IMR-90 (cell line): ENCODE data around the gene RAI1. TPM values are rescaled to one million over a fixed set of nuclear protein-coding genes. Genes with fewer than 3 reads are reported as not detected.

ENCODE experiments used
- ATAC-seq: fragments of 200-7000 bp; cut with Tn5 transposase; 2 replicates; pipeline ENCODE4 v1.9.1; 2020; ENCODE audit warnings: low read depth, mild to moderate bottlenecking, moderate library complexity
- BruUV-seq: library from RNA; stranded (reverse); fragments of 400-500 nt; replicated peaks from 2 replicates; lab custom pipeline; 2021; lab: Mats Ljungman, UMichigan
- CTCF ChIA-PET: fragments of 300-600 bp; formaldehyde crosslinking; extraction: SDS; loops from one replicate; lab custom pipeline; 2021; ENCODE audit warnings: antibody characterized with exemption; lab: Yijun Ruan, JAX
- POLR2A ChIA-PET: fragments of 300-600 bp; sonication (Branson Sonifier 250); formaldehyde crosslinking; loops from one replicate; lab custom pipeline; 2022; ENCODE audit warnings: antibody characterized with exemption; ENCODE audit not compliant: unreplicated experiment; lab: Charles Lee
- DNase-seq: peaks from one replicate; pipeline ENCODE4 v3.0.0; 2013
- H2AFZ ChIP-seq: replicated peaks from 2 replicates; pipeline ENCODE3; 2013; ENCODE audit warnings: low read length, mild to moderate bottlenecking; ENCODE audit not compliant: poor library complexity
- H2AK5ac ChIP-seq: 2 replicates; pipeline ENCODE4 v1.6.1; 2013; ENCODE audit warnings: low read depth, low read length, inconsistent platforms
- H2AK9ac ChIP-seq: replicated peaks from 2 replicates; pipeline ENCODE3; 2013; ENCODE audit warnings: mild to moderate bottlenecking, low read depth, low read length, moderate library complexity; ENCODE audit not compliant: poor library complexity
- H2BK120ac ChIP-seq: 2 replicates; pipeline ENCODE4 v1.6.1; 2013; ENCODE audit warnings: low read depth, low read length, inconsistent platforms
- H2BK15ac ChIP-seq: 3 replicates; pipeline ENCODE4 v1.6.1; 2013; ENCODE audit warnings: low read depth, low read length, inconsistent platforms
- H2BK20ac ChIP-seq: 2 replicates; pipeline ENCODE4 v1.6.1; 2013; ENCODE audit warnings: low read depth, mild to moderate bottlenecking, inconsistent platforms, low read length, moderate library complexity
- H2BK5ac ChIP-seq: 2 replicates; pipeline ENCODE4 v1.6.1; 2013; ENCODE audit warnings: mild to moderate bottlenecking, low read depth, low read length, inconsistent platforms; ENCODE audit not compliant: poor library complexity, severe bottlenecking
- H3K14ac ChIP-seq: replicated peaks from 2 replicates; pipeline ENCODE4 v1.6.1; 2013; ENCODE audit warnings: low read depth, low read length, inconsistent platforms
- H3K18ac ChIP-seq: 2 replicates; pipeline ENCODE4 v1.6.1; 2013; ENCODE audit warnings: low read depth, low read length, control low read depth
- H3K23ac ChIP-seq: 2 replicates; pipeline ENCODE4 v1.6.1; 2013; ENCODE audit warnings: low read depth, low read length, inconsistent platforms
- H3K27ac ChIP-seq: 2 replicates; pipeline ENCODE4 v1.5.1; 2013; ENCODE audit warnings: mild to moderate bottlenecking, control low read depth, low read length; ENCODE audit not compliant: insufficient read depth
- H3K27me3 ChIP-seq: 2 replicates; pipeline ENCODE4 v1.6.1; 2013; ENCODE audit warnings: low read length; ENCODE audit not compliant: control insufficient read depth, insufficient read depth
- H3K36me3 ChIP-seq: 2 replicates; pipeline ENCODE4 v1.6.1; 2013; ENCODE audit warnings: low read length, mixed read lengths; ENCODE audit not compliant: control insufficient read depth, insufficient read depth
- H3K4ac ChIP-seq: 2 replicates; pipeline ENCODE4 v1.6.1; 2013; ENCODE audit warnings: low read depth, low read length, inconsistent platforms
- H3K4me1 ChIP-seq: 2 replicates; pipeline ENCODE4 v1.6.1; 2013; ENCODE audit warnings: low read length, mixed read lengths; ENCODE audit not compliant: control insufficient read depth, insufficient read depth
- H3K4me2 ChIP-seq: 2 replicates; pipeline ENCODE4 v1.6.1; 2013; ENCODE audit warnings: low read depth, mild to moderate bottlenecking, control low read depth, low read length, moderate library complexity
- H3K4me3 ChIP-seq: 2 replicates; pipeline ENCODE4 v1.5.1; 2013; ENCODE audit warnings: low read depth, mild to moderate bottlenecking, control low read depth, low read length, moderate library complexity; ENCODE audit not compliant: insufficient read depth
- H3K56ac ChIP-seq: 2 replicates; pipeline ENCODE4 v1.6.1; 2013; ENCODE audit warnings: low read length, inconsistent platforms; ENCODE audit not compliant: insufficient read depth; ENCODE audit errors: extremely low read depth
- H3K79me1 ChIP-seq, 2 experiments: 2 replicates each; pipeline ENCODE4 v1.6.1; 2013; ENCODE audit warnings: low read length in 2 of 2, inconsistent platforms in 1 of 2, low read depth in 1 of 2
- H3K9ac ChIP-seq: 2 replicates; pipeline ENCODE4 v1.6.1; 2013; ENCODE audit warnings: low read depth, low read length, control low read depth
- H3K9me1 ChIP-seq: 2 replicates; pipeline ENCODE4 v1.6.1; 2013; ENCODE audit warnings: low read length, inconsistent platforms; ENCODE audit not compliant: insufficient read depth
- H3K9me3 ChIP-seq: 2 replicates; pipeline ENCODE4 v1.6.1; 2013; ENCODE audit warnings: low read length; ENCODE audit not compliant: control insufficient read depth, insufficient read depth
- H4K20me1 ChIP-seq: 2 replicates; pipeline ENCODE4 v1.6.1; 2013; ENCODE audit warnings: low read length, inconsistent platforms; ENCODE audit not compliant: insufficient read depth
- H4K5ac ChIP-seq: 2 replicates; pipeline ENCODE4 v1.6.1; 2013; ENCODE audit warnings: mild to moderate bottlenecking, low read depth, low read length, control low read depth
- H4K8ac ChIP-seq, 2 experiments: 2 replicates each; pipeline ENCODE4 v1.6.1; 2013; ENCODE audit warnings: low read depth in 2 of 2, low read length in 2 of 2, control low read depth in 1 of 2, inconsistent platforms in 1 of 2
- H4K91ac ChIP-seq: 2 replicates; pipeline ENCODE4 v1.6.1; 2013; ENCODE audit warnings: low read depth, low read length, inconsistent platforms; ENCODE audit not compliant: insufficient read depth
- CEBPB ChIP-seq: IDR thresholded peaks from 2 replicates; pipeline ENCODE4 v1.6.1; 2012; ENCODE audit warnings: low read depth, low read length, improper control_type of control experiment
- CHD1 ChIP-seq: IDR thresholded peaks from 2 replicates; pipeline ENCODE4 v1.6.1; 2012; ENCODE audit warnings: low read depth, low read length, improper control_type of control experiment
- FOS ChIP-seq: fragments of 150-350 bp; IDR thresholded peaks from 2 replicates; pipeline ENCODE4 v1.6.1; 2016; ENCODE audit warnings: low read depth, low read length
- MAFK ChIP-seq: IDR thresholded peaks from 2 replicates; pipeline ENCODE4 v1.6.1; 2012; ENCODE audit warnings: low read depth, low read length, improper control_type of control experiment
- MAZ ChIP-seq: IDR thresholded peaks from 2 replicates; pipeline ENCODE4 v1.6.1; 2012; ENCODE audit warnings: low read depth, mild to moderate bottlenecking, low read length, improper control_type of control experiment, moderate library complexity, borderline replicate concordance
- MXI1 ChIP-seq: IDR thresholded peaks from 2 replicates; pipeline ENCODE4 v1.6.1; 2012; ENCODE audit warnings: low read depth, mild to moderate bottlenecking, low read length, moderate library complexity, borderline replicate concordance
- NFE2L2 ChIP-seq: fragments of 150-350 bp; IDR thresholded peaks from 2 replicates; pipeline ENCODE4 v1.6.1; 2016; ENCODE audit warnings: low read depth, mild to moderate bottlenecking, low read length
- POLR2A ChIP-seq: IDR thresholded peaks from 2 replicates; pipeline ENCODE4 v1.6.1; 2012; ENCODE audit warnings: mild to moderate bottlenecking, low read depth, low read length
- RAD21 ChIP-seq: IDR thresholded peaks from 2 replicates; pipeline ENCODE4 v1.6.1; 2012; ENCODE audit warnings: low read length, improper control_type of control experiment
- RFX5 ChIP-seq: IDR thresholded peaks from 2 replicates; pipeline ENCODE4 v1.8.0; 2012; ENCODE audit warnings: low read depth, mild to moderate bottlenecking, low read length, moderate library complexity
- SMC3 ChIP-seq: fragments of 150-350 bp; IDR thresholded peaks from 2 replicates; pipeline ENCODE4 v1.6.1; 2016; ENCODE audit warnings: low read depth, mild to moderate bottlenecking, antibody characterized with exemption, low read length, moderate library complexity
- WGBS, 2 experiments: methylation state at CpG; one replicate each; pipeline versions ENCODE4 v1.1.5 to v1.1.7; 2013; ENCODE audit warnings: missing lambda C conversion rate in 2 of 2; ENCODE audit not compliant: insufficient read length in 1 of 2; ENCODE audit errors: extremely low coverage in 2 of 2; 5-methylcytosine and 5-hydroxymethylcytosine counted together
- dilution Hi-C: fragments of 300-500 bp; cut with HindIII; formaldehyde crosslinking; loops from one replicate; pipeline ENCODE4 v1.14.3; 2018; ENCODE audit warnings: low sequenced_read_pairs; ENCODE audit not compliant: unreplicated experiment
- in situ Hi-C: fragments of 300-500 bp; cut with MboI; formaldehyde crosslinking; loops from 3 replicates; pipeline ENCODE4 v1.14.3; 2019; ENCODE audit warnings: low sequenced_read_pairs, inconsistent platforms, mixed read lengths
- intact Hi-C: fragments of 100-400 bp; cut with micrococcal nuclease; formaldehyde crosslinking; loops from 2 replicates; pipeline ENCODE4 v1.10.0; 2022
- polyA plus RNA-seq, 3 experiments: library from polyadenylated mRNA; depleted of rRNA; stranded (reverse); fragments of >200 nt; gene quantifications; 2 replicates each; pipeline ENCODE4 v1.2.3, GENCODE V29; 2012; ENCODE audit warnings: low replicate concordance in 1 of 3
- total RNA-seq: library from RNA; depleted of rRNA; stranded (reverse); fragments of >200 nt; gene quantifications from 2 replicates; pipeline ENCODE4 v1.2.3, GENCODE V29; 2012
- TF ChIP-seq, protein P1 (sequence below): conservative IDR thresholded peaks from 2 replicates; pipeline ENCODE4 v1.5.1; 2012; ENCODE audit warnings: mild to moderate bottlenecking, low read depth, low read length, improper control_type of control experiment
- TF ChIP-seq, protein P2 (sequence below): fragments of 150-350 bp; IDR thresholded peaks from 2 replicates; pipeline ENCODE4 v1.6.1; 2016; ENCODE audit warnings: low read depth, mild to moderate bottlenecking, low read length, moderate library complexity, borderline replicate concordance

RAI1 gene
- total and polyA plus RNA-seq, 2 of the 4 experiments (the other 2 are of a cell fraction) = 1.8 to 10.5 TPM

DNA sequence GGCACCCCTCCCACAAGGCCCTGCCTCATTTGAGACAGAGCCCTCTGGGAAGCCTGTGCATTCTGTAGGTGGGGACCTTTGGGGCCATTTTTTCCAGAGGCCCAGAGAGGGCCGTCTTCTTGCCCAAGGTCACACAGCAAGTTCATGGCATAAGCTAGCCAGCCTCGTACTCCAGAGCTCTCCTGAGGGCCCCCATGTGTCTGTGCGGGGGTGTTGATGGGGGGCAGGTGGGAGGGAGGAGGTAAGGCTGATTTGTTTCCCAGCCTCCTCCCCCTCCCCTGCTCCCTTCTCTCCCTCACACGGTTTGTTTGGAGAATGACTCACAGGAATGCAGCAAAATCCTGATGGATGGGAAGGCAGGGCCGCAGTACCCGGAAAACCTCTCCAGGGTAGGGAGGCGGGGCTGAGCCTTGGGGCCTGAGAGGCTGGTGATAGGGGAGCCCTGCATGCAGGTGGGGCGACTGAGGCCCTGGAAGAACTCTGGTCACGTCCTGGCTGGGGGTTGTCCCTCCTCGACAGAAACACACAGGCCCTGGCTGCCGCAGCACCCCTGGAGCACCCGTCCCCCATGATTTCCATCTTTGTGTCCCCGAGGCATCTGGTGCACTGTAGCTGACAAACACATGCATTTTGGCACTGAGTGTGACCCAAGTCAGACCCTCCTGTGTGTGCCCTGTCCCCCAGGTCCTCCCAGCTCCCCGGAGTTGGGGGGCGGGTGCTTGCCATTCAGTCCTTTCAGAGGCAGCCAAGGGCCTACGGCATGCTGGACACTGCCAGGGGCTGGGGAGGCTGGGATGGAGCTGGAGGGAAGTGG lies 29.7 kb downstream of the RAI1 start (continued):
- TF ChIP-seq MXI1 (peak; percentile 12; the same call in 1 of the 2 replicates), NFE2L2 (0 out of 2 replicates have a peak, but pooled peaks have one; percentile 13)

DNA sequence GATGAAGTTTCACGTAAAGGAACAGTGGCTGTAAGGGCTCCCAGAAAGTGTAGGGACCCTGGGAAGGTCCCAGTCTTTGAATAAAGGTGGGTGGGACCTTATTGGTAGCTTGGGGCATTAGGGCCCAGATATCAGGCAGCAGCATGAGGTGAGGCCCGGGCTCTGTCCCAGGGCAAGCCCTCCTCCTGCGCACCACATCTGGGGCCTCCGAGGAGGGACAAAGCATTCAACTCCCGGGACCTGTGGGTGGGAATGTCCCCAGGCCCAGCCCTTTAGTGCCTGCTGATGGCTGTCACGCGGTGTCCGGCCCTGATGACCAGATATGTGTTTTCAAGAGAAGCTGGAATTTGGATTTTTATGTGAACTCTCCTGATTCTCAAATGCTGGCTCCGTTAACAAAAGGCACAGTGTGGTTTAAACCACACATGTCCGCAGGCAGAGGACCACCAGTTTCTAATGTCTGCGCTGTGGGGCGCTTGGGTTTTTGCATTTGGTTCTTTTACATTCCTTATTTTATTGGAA lies 30.4 kb downstream of the RAI1 start:
- no peak for TF ChIP-seq CEBPB
- TF ChIP-seq SMC3 = no peak
- TF ChIP-seq, protein P1, sequence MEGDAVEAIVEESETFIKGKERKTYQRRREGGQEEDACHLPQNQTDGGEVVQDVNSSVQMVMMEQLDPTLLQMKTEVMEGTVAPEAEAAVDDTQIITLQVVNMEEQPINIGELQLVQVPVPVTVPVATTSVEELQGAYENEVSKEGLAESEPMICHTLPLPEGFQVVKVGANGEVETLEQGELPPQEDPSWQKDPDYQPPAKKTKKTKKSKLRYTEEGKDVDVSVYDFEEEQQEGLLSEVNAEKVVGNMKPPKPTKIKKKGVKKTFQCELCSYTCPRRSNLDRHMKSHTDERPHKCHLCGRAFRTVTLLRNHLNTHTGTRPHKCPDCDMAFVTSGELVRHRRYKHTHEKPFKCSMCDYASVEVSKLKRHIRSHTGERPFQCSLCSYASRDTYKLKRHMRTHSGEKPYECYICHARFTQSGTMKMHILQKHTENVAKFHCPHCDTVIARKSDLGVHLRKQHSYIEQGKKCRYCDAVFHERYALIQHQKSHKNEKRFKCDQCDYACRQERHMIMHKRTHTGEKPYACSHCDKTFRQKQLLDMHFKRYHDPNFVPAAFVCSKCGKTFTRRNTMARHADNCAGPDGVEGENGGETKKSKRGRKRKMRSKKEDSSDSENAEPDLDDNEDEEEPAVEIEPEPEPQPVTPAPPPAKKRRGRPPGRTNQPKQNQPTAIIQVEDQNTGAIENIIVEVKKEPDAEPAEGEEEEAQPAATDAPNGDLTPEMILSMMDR = no peak
- TF ChIP-seq RFX5 = no peak
- TF ChIP-seq MXI1 = no peak
- TF ChIP-seq MAFK = no peak
- TF ChIP-seq CHD1 = no peak
- no peak for TF ChIP-seq MAZ
- TF ChIP-seq, protein P2, sequence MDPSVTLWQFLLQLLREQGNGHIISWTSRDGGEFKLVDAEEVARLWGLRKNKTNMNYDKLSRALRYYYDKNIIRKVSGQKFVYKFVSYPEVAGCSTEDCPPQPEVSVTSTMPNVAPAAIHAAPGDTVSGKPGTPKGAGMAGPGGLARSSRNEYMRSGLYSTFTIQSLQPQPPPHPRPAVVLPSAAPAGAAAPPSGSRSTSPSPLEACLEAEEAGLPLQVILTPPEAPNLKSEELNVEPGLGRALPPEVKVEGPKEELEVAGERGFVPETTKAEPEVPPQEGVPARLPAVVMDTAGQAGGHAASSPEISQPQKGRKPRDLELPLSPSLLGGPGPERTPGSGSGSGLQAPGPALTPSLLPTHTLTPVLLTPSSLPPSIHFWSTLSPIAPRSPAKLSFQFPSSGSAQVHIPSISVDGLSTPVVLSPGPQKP = no peak
- TF ChIP-seq POLR2A = no peak
- TF ChIP-seq RAD21 = no peak
- TF ChIP-seq NFE2L2 = no peak
- no peak for TF ChIP-seq FOS
- in situ Hi-C loops = no loop called here
- Histone ChIP-seq H4K8ac (peak overlapping the region; percentile 54 to 65), H3K36me3 (peaks cover 3% of the 10 kb centered on the region; the same call in 1 of the 2 replicates), H3K27me3 (no peaks in the 10 kb centered on the region), H3K56ac (peak overlapping the region; percentile 61), H3K4me2 (peak overlapping the region; percentile 55), H3K4ac (peak overlapping the region; percentile 98), H2BK120ac (peak overlapping the region; percentile 98), H2AFZ (no peak overlapping the region), H3K9ac (peak overlapping the region; percentile 37), H2BK5ac (peak overlapping the region; percentile 89), H4K5ac (peak overlapping the region; percentile 82), H3K9me3 (no peaks in the 10 kb centered on the region), H3K79me1 (peaks cover 52 to 97% of the 10 kb centered on the region in 2 experiments), H4K20me1 (peaks cover 94% of the 10 kb centered on the region), H3K18ac (peak overlapping the region; percentile 82), H3K9me1 (peaks cover 55% of the 10 kb centered on the region), H2BK15ac (peak overlapping the region; percentile 87; the same call in 2 of the 3 replicates), H3K14ac (peak overlapping the region; percentile 96), H4K91ac (peak overlapping the region; percentile 95), H3K23ac (peak overlapping the region; percentile 99), H3K4me3 (no peak overlapping the region), H3K27ac (peak overlapping the region; percentile 80), H2AK5ac (peak overlapping the region; percentile 99), H2AK9ac (peak overlapping the region; percentile 94), H2BK20ac (peak overlapping the region; percentile 80), H3K4me1 (peaks cover 57% of the 10 kb centered on the region)
- ChIA-PET CTCF (no interaction called here), POLR2A (no interaction called here)
- DNase-seq (no peak), ATAC-seq (no peak)
- WGBS, 2 experiments = no CpG with 5 or more reads among the region's 12 CpGs
- BruUV-seq = no TSS peak
- intact Hi-C loops = no loop called here
- dilution Hi-C loops = no loop called here
